Esophagus squamous epithelium (tissue), 4 donors: ENCODE data around the gene MON2.

Experiments
- CTCF ChIP-seq, 6 experiments: fragments of 450-650 bp in 4 of 6; fragments of 200-600 bp in 2 of 6; sonication (generic) in 2 of 6; IDR thresholded peaks; one replicate each; pipeline ENCODE4 v1.5.1; 2016 to 2019; ENCODE audit warnings: antibody characterized with exemption in 6 of 6, mild to moderate bottlenecking in 4 of 6, moderate library complexity in 4 of 6
- POLR2A ChIP-seq, 4 donors: fragments of 450-650 bp; IDR thresholded peaks; one replicate each; pipeline ENCODE4 v1.6.1; 2017; ENCODE audit warnings: antibody characterized with exemption in 4 of 4, mild to moderate bottlenecking in 4 of 4, moderate library complexity in 3 of 4

GRCh38 chr12:62603061-62603810 is 136.6 kb downstream of the MON2 start:
- peak in 3 of 4 donors; percentile 8 to 77 (median 68) for TF ChIP-seq POLR2A (IDR thresholded peaks at IDR 0.05)
- TF ChIP-seq CTCF (IDR thresholded peaks at IDR 0.05) = peak; percentile 38 to 77 (median 57)
